Ovary (tissue), 9 donors: ENCODE data around the gene PRR36. TPM values are rescaled to one million over a fixed set of nuclear protein-coding genes. Genes with fewer than 3 reads are reported as not detected.

ENCODE experiments used
- DNase-seq, 5 donors: peaks; one replicate each; pipeline ENCODE4 v3.0.0-alpha.2; 2019 to 2020
- H3K27ac ChIP-seq, 2 donors: fragments of 200-600 bp; one replicate each; pipeline versions ENCODE4 v1.5.1 to v1.8.0; 2019 to 2022
- H3K27me3 ChIP-seq: fragments of 200-600 bp; one replicate; pipeline ENCODE4 v1.8.0; 2022
- H3K36me3 ChIP-seq: fragments of 200-600 bp; sonication (generic); one replicate; pipeline ENCODE4 v1.5.1; 2019
- H3K4me1 ChIP-seq: one replicate; pipeline ENCODE4 v1.8.1; 2013; ENCODE audit warnings: mild to moderate bottlenecking, moderate library complexity; ENCODE audit not compliant: insufficient read depth
- H3K4me3 ChIP-seq: fragments of 200-600 bp; sonication (generic); one replicate; pipeline ENCODE4 v1.5.1; 2017
- H3K9me3 ChIP-seq, 2 donors: fragments of 200-600 bp in 1 of 2; sonication (generic) in 1 of 2; one replicate each; pipeline versions ENCODE4 v1.5.1 to v1.8.1; 2013 to 2019; ENCODE audit warnings: mild to moderate bottlenecking in 1 of 2, moderate library complexity in 1 of 2
- CTCF ChIP-seq, 3 donors: fragments of 450-650 bp in 2 of 3; fragments of 200-600 bp in 1 of 3; IDR thresholded peaks; one replicate each; pipeline versions ENCODE4 v1.5.1 to v1.8.0; 2016 to 2022; ENCODE audit warnings: antibody characterized with exemption in 3 of 3, mild to moderate bottlenecking in 1 of 3
- EP300 ChIP-seq: sonication (generic); formaldehyde crosslinking; IDR thresholded peaks from one replicate; pipeline ENCODE4 v1.6.1; 2017; ENCODE audit warnings: antibody characterized with exemption
- POLR2A ChIP-seq: fragments of 450-650 bp; IDR thresholded peaks from one replicate; pipeline ENCODE4 v1.6.1; 2017; ENCODE audit warnings: antibody characterized with exemption, mild to moderate bottlenecking, moderate library complexity
- WGBS, 3 donors: extraction: QIAGEN DNeasy Blood & Tissue Kit in 1 of 3; methylation state at CpG; one replicate each; pipeline versions ENCODE4 v1.1.5 to v1.1.7; 2013 to 2017; 5-methylcytosine and 5-hydroxymethylcytosine counted together
- intact Hi-C, 4 donors: fragments of 100-400 bp; cut with DNase I; formaldehyde crosslinking; loops; one replicate each; pipeline versions ENCODE4 v1.11.0 to v1.15.1; 2022 to 2023
- polyA plus RNA-seq, 2 donors: library from polyadenylated mRNA; stranded (reverse); fragments of 200-250 nt in 1 of 2; fragments of 350-450 nt in 1 of 2; fragmentation: Illumina TruSeq in 1 of 2; extraction: RNeasy Lipid Tissue Mini Kit (QIAGEN cat#74804) in 1 of 2; gene quantifications; one replicate each; pipeline ENCODE4 v1.2.3, GENCODE V29; 2013 to 2014
- total RNA-seq, 7 donors: library from RNA; depleted of rRNA in 2 of 7; stranded (reverse); fragments of >200 nt in 2 of 7; fragmentation: NEBNext Ultra II Directional in 3 of 7; extraction: Animal tissue kit (Norgen Biotek cat#: 25700) in 3 of 7; gene quantifications; one replicate each; pipeline versions ENCODE4 v1.1.0 to v1.2.4, GENCODE V29; 2016 to 2023
- donor health status: DM: no; HTN: no; CAD: no; lungs with moderate emphysema.
- donor health status: DM: no; HTN: no; CAD: no.
- donor health status: Bipolar disorder and iron deficiency.
- donor health status: DM: yes; HTN: yes; CAD: no.
- donor health status: DM: no; HTN: no; CAD: no.
- donor health status: DM: yes; HTN: yes; CAD: no.

Gene PRR36
- total and polyA plus RNA-seq, 9 donors, result 0.05 to 2.2 (median 0.60) TPM

- TF ChIP-seq EP300 (no peak), CTCF (IDR thresholded peaks at IDR 0.05) (no peak), POLR2A (no peak)
- no peaks in the 10 kb centered on the region for H3K27me3 ChIP-seq
- H3K4me3 ChIP-seq, result no peak overlapping the region
- intact Hi-C loops, result no loop called here
- H3K27ac ChIP-seq, result no peak overlapping the region
- H3K4me1 ChIP-seq, result no peaks in the 10 kb centered on the region
- H3K36me3 ChIP-seq, result no peaks in the 10 kb centered on the region
- 67 to 80% (median 73%) methylated on average over 2 of the region's 2 CpGs for WGBS, 3 donors
- peaks cover 0 to 7% of the 10 kb centered on the region in 2 donors for H3K9me3 ChIP-seq
- DNase-seq, result no peak
These were observed 55.4 kb downstream of the PRR36 start for GRCh38 chr19:7818806-7819205.

Other genes starting within 250 kb of the PRR36 start
- 10 to 100 TPM; 39.5 to 71.7 (median 50.8) TPM for gene XAB2, start 244.8 kb downstream of the PRR36 start, total RNA-seq
- 10 to 100 TPM in 1 of 2 donors, 1 to 10 TPM in 1; 4.2 to 63.0 TPM for gene XAB2, start 244.8 kb downstream of the PRR36 start, polyA plus RNA-seq
- gene PET100, start 244.6 kb downstream of the PRR36 start, total RNA-seq, result 10 to 100 TPM; 11.9 to 77.8 (median 58.3) TPM
- 10 to 100 TPM; 44.6 to 53.7 TPM for gene PET100, start 244.6 kb downstream of the PRR36 start, polyA plus RNA-seq
- under 1 TPM in 2 of 7 donors, not detected in 5; 0.38 to 0.50 TPM for gene PCP2, start 240.7 kb downstream of the PRR36 start, total RNA-seq
- under 1 TPM in 1 of 2 donors, not detected in 1; 0.40 TPM for gene PCP2, start 240.7 kb downstream of the PRR36 start, polyA plus RNA-seq
- 10 to 100 TPM in 4 of 7 donors, 1 to 10 TPM in 3; 4.9 to 35.6 (median 11.4) TPM for gene STXBP2, start 237.3 kb downstream of the PRR36 start, total RNA-seq
- gene STXBP2, start 237.3 kb downstream of the PRR36 start, polyA plus RNA-seq, result 10 to 100 TPM in 1 of 2 donors, 1 to 10 TPM in 1; 8.2 to 25.0 TPM
- gene RETN, start 205.3 kb downstream of the PRR36 start, total RNA-seq, result under 1 TPM in 1 of 7 donors, not detected in 6; 0.52 TPM
- under 1 TPM; 0.46 to 0.48 TPM for gene RETN, start 205.3 kb downstream of the PRR36 start, polyA plus RNA-seq
- gene MCEMP1, start 197.3 kb downstream of the PRR36 start, total RNA-seq, result under 1 TPM in 3 of 7 donors, not detected in 4; 0.23 to 0.83 (median 0.27) TPM
- gene MCEMP1, start 197.3 kb downstream of the PRR36 start, polyA plus RNA-seq, result under 1 TPM in 1 of 2 donors, not detected in 1; 0.06 TPM
- gene TRAPPC5, start 193.6 kb downstream of the PRR36 start, total RNA-seq, result 100 to 1,000 TPM in 1 of 7 donors, 10 to 100 TPM in 6; 44.0 to 111 (median 69.3) TPM
- gene TRAPPC5, start 193.6 kb downstream of the PRR36 start, polyA plus RNA-seq, result 10 to 100 TPM in 1 of 2 donors, under 1 TPM in 1; 0.32 to 57.2 TPM
- gene FCER2, start 172.3 kb downstream of the PRR36 start, total RNA-seq, result under 1 TPM in 1 of 7 donors, not detected in 6; 0.38 TPM
- gene FCER2, start 172.3 kb downstream of the PRR36 start, polyA plus RNA-seq, result 1 to 10 TPM in 1 of 2 donors, under 1 TPM in 1; 0.08 to 1.1 TPM
- 1 to 10 TPM in 1 of 7 donors, under 1 TPM in 5, not detected in 1; 0.33 to 1.4 (median 0.46) TPM for gene CLEC4G, start 142.3 kb downstream of the PRR36 start, total RNA-seq
- gene CLEC4G, start 142.3 kb downstream of the PRR36 start, polyA plus RNA-seq, result under 1 TPM; 0.27 to 0.71 TPM
- gene CD209, start 126.9 kb downstream of the PRR36 start, total RNA-seq, result 1 to 10 TPM in 6 of 7 donors, under 1 TPM in 1; 0.48 to 3.9 (median 1.7) TPM
- 10 to 100 TPM in 1 of 2 donors, under 1 TPM in 1; 0.85 to 26.1 TPM for gene CD209, start 126.9 kb downstream of the PRR36 start, polyA plus RNA-seq
- 10 to 100 TPM in 1 of 7 donors, 1 to 10 TPM in 5, under 1 TPM in 1; 0.65 to 19.8 (median 2.9) TPM for gene CLEC4M, start 111.1 kb downstream of the PRR36 start, total RNA-seq
- gene CLEC4M, start 111.1 kb downstream of the PRR36 start, polyA plus RNA-seq, result 1 to 10 TPM; 3.6 to 7.2 TPM
- gene EVI5L, start 44.2 kb downstream of the PRR36 start, total RNA-seq, result 10 to 100 TPM in 5 of 7 donors, 1 to 10 TPM in 2; 5.1 to 15.9 (median 13.1) TPM
- 10 to 100 TPM in 1 of 2 donors, 1 to 10 TPM in 1; 7.2 to 10.9 TPM for gene EVI5L, start 44.2 kb downstream of the PRR36 start, polyA plus RNA-seq
- gene LRRC8E, start 14.1 kb upstream of the PRR36 start, total RNA-seq, result 1 to 10 TPM in 1 of 7 donors, under 1 TPM in 4, not detected in 2; 0.10 to 2.1 (median 0.72) TPM
- gene LRRC8E, start 14.1 kb upstream of the PRR36 start, polyA plus RNA-seq, result under 1 TPM; 0.13 to 0.97 TPM
- gene MAP2K7, start 29.5 kb upstream of the PRR36 start, total RNA-seq, result 10 to 100 TPM in 5 of 7 donors, 1 to 10 TPM in 2; 9.2 to 35.5 (median 26.3) TPM
- gene MAP2K7, start 29.5 kb upstream of the PRR36 start, polyA plus RNA-seq, result 10 to 100 TPM in 1 of 2 donors, 1 to 10 TPM in 1; 6.3 to 32.2 TPM
- 1 to 10 TPM in 2 of 7 donors, not detected in 5; 1.0 to 6.9 TPM for gene TGFBR3L, start 40.4 kb upstream of the PRR36 start, total RNA-seq
- gene TGFBR3L, start 40.4 kb upstream of the PRR36 start, polyA plus RNA-seq, result under 1 TPM in 1 of 2 donors, not detected in 1; 0.18 TPM
- gene SNAPC2, start 45.9 kb upstream of the PRR36 start, total RNA-seq, result 10 to 100 TPM in 6 of 7 donors, 1 to 10 TPM in 1; 8.8 to 26.6 (median 16.3) TPM
- gene SNAPC2, start 45.9 kb upstream of the PRR36 start, polyA plus RNA-seq, result 10 to 100 TPM in 1 of 2 donors, 1 to 10 TPM in 1; 1.8 to 19.8 TPM
- 10 to 100 TPM in 2 of 7 donors, 1 to 10 TPM in 5; 1.4 to 99.7 (median 6.1) TPM for gene CTXN1, start 51.7 kb upstream of the PRR36 start, total RNA-seq
- 1 to 10 TPM in 1 of 2 donors, not detected in 1; 3.3 TPM for gene CTXN1, start 51.7 kb upstream of the PRR36 start, polyA plus RNA-seq
- gene TIMM44, start 69.3 kb upstream of the PRR36 start, total RNA-seq, result 100 to 1,000 TPM in 1 of 7 donors, 10 to 100 TPM in 6; 43.4 to 110 (median 51.8) TPM
- 10 to 100 TPM; 29.8 to 48.4 TPM for gene TIMM44, start 69.3 kb upstream of the PRR36 start, polyA plus RNA-seq
- gene ELAVL1, start 131.3 kb upstream of the PRR36 start, total RNA-seq, result 10 to 100 TPM; 13.8 to 78.4 (median 65.6) TPM
- gene ELAVL1, start 131.3 kb upstream of the PRR36 start, polyA plus RNA-seq, result 10 to 100 TPM; 25.3 to 46.5 TPM
- not detected for gene CCL25, start 178.4 kb upstream of the PRR36 start, total RNA-seq
- gene CCL25, start 178.4 kb upstream of the PRR36 start, polyA plus RNA-seq, result not detected